MM.1S (cell line): ENCODE data around the gene FAM187B.

Experiments used
- DNase-seq: peaks from one replicate; pipeline ENCODE4 v3.0.0-alpha.2; 2015
- H2AFZ ChIP-seq: fragments of 300-600 bp; sonication (generic); 2 replicates; pipeline ENCODE4 v1.6.0; 2016; ENCODE audit warnings: antibody characterized with exemption, low read length
- H3F3A ChIP-seq: fragments of 300-600 bp; sonication (generic); 2 replicates; pipeline ENCODE4 v1.6.1; 2016; ENCODE audit warnings: mild to moderate bottlenecking, antibody characterized with exemption, low read length, moderate library complexity, mixed read lengths; ENCODE audit not compliant: insufficient read depth
- H3K27ac ChIP-seq: fragments of 300-600 bp; sonication (generic); 2 replicates; pipeline ENCODE4 v1.5.1; 2016; ENCODE audit warnings: mild to moderate bottlenecking, low read length
- H3K27me3 ChIP-seq: fragments of 300-600 bp; sonication (generic); replicated peaks from 2 replicates; pipeline ENCODE4 v1.6.0; 2016; ENCODE audit warnings: low read length; ENCODE audit not compliant: insufficient read depth
- H3K36me3 ChIP-seq: fragments of 300-600 bp; sonication (generic); replicated peaks from 2 replicates; pipeline ENCODE4 v1.6.1; 2016; ENCODE audit warnings: mild to moderate bottlenecking, low read length, mixed read lengths; ENCODE audit not compliant: insufficient read depth
- H3K4me1 ChIP-seq: fragments of 300-600 bp; sonication (generic); 2 replicates; pipeline ENCODE4 v1.6.1; 2016; ENCODE audit warnings: low read length, mixed read lengths
- H3K4me2 ChIP-seq: fragments of 300-600 bp; sonication (generic); 2 replicates; pipeline ENCODE4 v1.6.0; 2016; ENCODE audit warnings: low read depth, low read length
- H3K4me3 ChIP-seq: fragments of 300-600 bp; sonication (generic); 2 replicates; pipeline ENCODE4 v1.5.1; 2016; ENCODE audit warnings: low read length, mixed read lengths
- H3K79me2 ChIP-seq: fragments of 300-600 bp; sonication (generic); 2 replicates; pipeline ENCODE4 v1.6.1; 2016; ENCODE audit warnings: mixed run types, low read length, mixed read lengths
- H3K9ac ChIP-seq: fragments of 300-600 bp; sonication (generic); 2 replicates; pipeline ENCODE4 v1.6.1; 2016; ENCODE audit warnings: low read length, mixed read lengths
- H3K9me2 ChIP-seq: fragments of 300-600 bp; sonication (generic); replicated peaks from 2 replicates; pipeline ENCODE4 v1.6.1; 2016; ENCODE audit warnings: mild to moderate bottlenecking, low read length, mixed read lengths; ENCODE audit not compliant: insufficient read depth
- H3K9me3 ChIP-seq: fragments of 300-600 bp; sonication (generic); replicated peaks from 2 replicates; pipeline ENCODE4 v1.6.1; 2016; ENCODE audit warnings: mild to moderate bottlenecking, low read length, mixed read lengths; ENCODE audit not compliant: insufficient read depth
- H4K20me1 ChIP-seq: fragments of 300-600 bp; sonication (generic); 2 replicates; pipeline ENCODE4 v1.6.1; 2016; ENCODE audit warnings: mild to moderate bottlenecking, low read length, moderate library complexity, mixed read lengths; ENCODE audit not compliant: insufficient read depth
- EZH2 ChIP-seq: fragments of 300-600 bp; sonication (generic); optimal IDR thresholded peaks from 2 replicates; pipeline ENCODE3; 2017; ENCODE audit warnings: low read depth, mild to moderate bottlenecking, antibody characterized with exemption, low read length, mixed read lengths
- EZH2phosphoT487 ChIP-seq: fragments of 300-600 bp; sonication (generic); IDR thresholded peaks from 2 replicates; pipeline ENCODE4 v1.6.1; 2018; ENCODE audit warnings: antibody characterized with exemption, low read length
- TF ChIP-seq, protein P1 (sequence below): fragments of 300-600 bp; sonication (generic); IDR thresholded peaks from 2 replicates; pipeline ENCODE4 v1.5.1; 2016; ENCODE audit warnings: antibody characterized with exemption, low read length, mixed read lengths

Gene FAM187B

DNA sequence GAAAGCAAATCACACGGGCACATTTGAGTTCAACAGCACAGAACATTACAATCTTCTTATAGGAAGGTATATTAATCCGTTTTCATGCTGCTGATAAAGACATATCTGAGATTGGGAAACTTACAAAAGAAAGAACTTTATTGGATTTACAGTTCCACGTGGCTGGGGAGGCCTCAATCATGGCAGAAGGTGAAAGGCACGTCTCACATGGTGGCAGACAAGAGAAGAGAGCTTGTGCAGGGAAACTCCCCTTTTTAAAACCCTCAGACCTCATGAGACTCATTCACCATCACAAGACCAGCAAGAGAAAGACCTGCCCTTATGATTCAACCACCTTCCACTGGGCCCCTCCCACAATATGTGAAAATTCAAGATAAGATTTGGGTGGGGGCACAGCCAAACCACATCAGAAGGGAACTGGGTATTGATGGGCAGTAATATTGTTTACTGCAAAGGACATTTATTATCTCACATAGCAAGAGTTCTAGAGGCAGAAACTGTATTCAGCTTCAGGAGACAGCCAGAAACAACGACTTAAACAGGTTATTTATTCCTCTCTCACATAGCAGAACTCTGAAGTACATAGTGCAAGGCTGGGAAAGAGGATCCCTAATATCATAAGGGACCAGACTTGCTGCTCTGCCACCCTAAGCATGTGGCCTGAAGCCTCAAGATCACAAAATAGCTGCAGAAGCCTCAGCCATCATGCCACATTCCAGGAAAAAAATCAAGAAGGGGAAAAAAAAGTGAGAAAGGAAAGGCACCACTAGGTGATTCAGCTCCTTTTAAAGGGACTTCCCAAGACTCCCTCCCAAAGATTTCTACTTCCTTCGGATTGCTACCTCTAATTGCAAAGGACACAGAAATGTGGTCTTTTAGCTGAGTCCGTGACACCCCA, 50.9 kb downstream of the FAM187B start:
- no peak overlapping the region for H3K9ac ChIP-seq
- TF ChIP-seq EZH2phosphoT487 (no peak), EZH2 (no peak)
- TF ChIP-seq, protein P1, sequence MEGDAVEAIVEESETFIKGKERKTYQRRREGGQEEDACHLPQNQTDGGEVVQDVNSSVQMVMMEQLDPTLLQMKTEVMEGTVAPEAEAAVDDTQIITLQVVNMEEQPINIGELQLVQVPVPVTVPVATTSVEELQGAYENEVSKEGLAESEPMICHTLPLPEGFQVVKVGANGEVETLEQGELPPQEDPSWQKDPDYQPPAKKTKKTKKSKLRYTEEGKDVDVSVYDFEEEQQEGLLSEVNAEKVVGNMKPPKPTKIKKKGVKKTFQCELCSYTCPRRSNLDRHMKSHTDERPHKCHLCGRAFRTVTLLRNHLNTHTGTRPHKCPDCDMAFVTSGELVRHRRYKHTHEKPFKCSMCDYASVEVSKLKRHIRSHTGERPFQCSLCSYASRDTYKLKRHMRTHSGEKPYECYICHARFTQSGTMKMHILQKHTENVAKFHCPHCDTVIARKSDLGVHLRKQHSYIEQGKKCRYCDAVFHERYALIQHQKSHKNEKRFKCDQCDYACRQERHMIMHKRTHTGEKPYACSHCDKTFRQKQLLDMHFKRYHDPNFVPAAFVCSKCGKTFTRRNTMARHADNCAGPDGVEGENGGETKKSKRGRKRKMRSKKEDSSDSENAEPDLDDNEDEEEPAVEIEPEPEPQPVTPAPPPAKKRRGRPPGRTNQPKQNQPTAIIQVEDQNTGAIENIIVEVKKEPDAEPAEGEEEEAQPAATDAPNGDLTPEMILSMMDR, result no peak
- no peak overlapping the region for H3K4me3 ChIP-seq
- H2AFZ ChIP-seq, result no peak overlapping the region
- H3K9me2 ChIP-seq, result no peaks in the 10 kb centered on the region
- H3K9me3 ChIP-seq, result no peaks in the 10 kb centered on the region
- H3K27ac ChIP-seq, result no peak overlapping the region
- H3F3A ChIP-seq, result no peaks in the 10 kb centered on the region
- no peaks in the 10 kb centered on the region for H3K79me2 ChIP-seq
- no peak for DNase-seq
- no peaks in the 10 kb centered on the region for H3K4me1 ChIP-seq
- H4K20me1 ChIP-seq, result no peaks in the 10 kb centered on the region
- no peaks in the 10 kb centered on the region for H3K27me3 ChIP-seq
- no peaks in the 10 kb centered on the region for H3K36me3 ChIP-seq
- H3K4me2 ChIP-seq, result no peak overlapping the region

- Histone ChIP-seq H3K9me3 (no peaks in the 10 kb centered on the region), H4K20me1 (no peaks in the 10 kb centered on the region), H3K4me2 (no peak overlapping the region), H3K79me2 (no peaks in the 10 kb centered on the region), H3K36me3 (no peaks in the 10 kb centered on the region), H2AFZ (no peak overlapping the region), H3K27me3 (no peaks in the 10 kb centered on the region), H3K9ac (no peak overlapping the region), H3F3A (no peaks in the 10 kb centered on the region), H3K27ac (no peak overlapping the region), H3K4me1 (no peaks in the 10 kb centered on the region), H3K9me2 (no peaks in the 10 kb centered on the region), H3K4me3 (no peak overlapping the region)
- no peak for DNase-seq
- no peak for TF ChIP-seq EZH2
- TF ChIP-seq EZH2phosphoT487, result no peak
- TF ChIP-seq, protein P1, result no peak
These were observed 52.4 kb downstream of the FAM187B start for GRCh38 chr19:35176181-35176570.
